H9 (cell line): ENCODE results near the gene PHACTR4. TPM values are rescaled to one million over a fixed set of nuclear protein-coding genes. Genes with fewer than 3 reads are reported as not detected.

Experiments used
- DNase-seq: peaks from one replicate; pipeline ENCODE4 v3.0.0-alpha.2; 2017
- H2AFZ ChIP-seq: one replicate; pipeline ENCODE4 v1.6.1; 2013; ENCODE audit warnings: mild to moderate bottlenecking, low read length, control low read depth, moderate library complexity
- H2AK5ac ChIP-seq: 2 replicates; pipeline ENCODE4 v1.6.1; 2013; ENCODE audit warnings: low read length, control low read depth, mixed read lengths; ENCODE audit not compliant: insufficient read length
- H2BK120ac ChIP-seq: one replicate; pipeline ENCODE4 v1.6.1; 2013; ENCODE audit warnings: low read depth, mild to moderate bottlenecking, low read length, control low read depth, inconsistent platforms; ENCODE audit not compliant: poor library complexity, severe bottlenecking
- H2BK12ac ChIP-seq: 2 replicates; pipeline ENCODE4 v1.6.1; 2013; ENCODE audit warnings: low read length, control low read depth, mixed read lengths, low read depth; ENCODE audit not compliant: insufficient read length
- H2BK15ac ChIP-seq: 2 replicates; pipeline ENCODE4 v1.6.1; 2013; ENCODE audit warnings: low read depth, low read length, control low read depth
- H2BK20ac ChIP-seq: one replicate; pipeline ENCODE4 v1.6.1; 2013; ENCODE audit warnings: low read depth, mild to moderate bottlenecking, low read length, control low read depth, inconsistent platforms; ENCODE audit not compliant: poor library complexity, severe bottlenecking
- H2BK5ac ChIP-seq: 2 replicates; pipeline ENCODE4 v1.6.1; 2013; ENCODE audit warnings: low read length, control low read depth, mixed read lengths; ENCODE audit not compliant: insufficient read length
- H3K14ac ChIP-seq: 2 replicates; pipeline ENCODE4 v1.6.1; 2013; ENCODE audit warnings: low read length, control low read depth; ENCODE audit not compliant: insufficient read depth
- H3K18ac ChIP-seq: 2 replicates; pipeline ENCODE4 v1.6.1; 2013; ENCODE audit warnings: low read depth, mild to moderate bottlenecking, mixed read lengths, low read length, control low read depth; ENCODE audit not compliant: insufficient read length
- H3K23ac ChIP-seq: 2 replicates; pipeline ENCODE4 v1.6.1; 2013; ENCODE audit warnings: low read length, control low read depth, mixed read lengths, low read depth; ENCODE audit not compliant: insufficient read length
- H3K23me2 ChIP-seq: 2 replicates; pipeline ENCODE4 v1.6.1; 2013; ENCODE audit warnings: low read depth, mild to moderate bottlenecking, mixed read lengths, low read length, control low read depth; ENCODE audit not compliant: insufficient read length, poor library complexity, severe bottlenecking
- H3K27ac ChIP-seq: 2 replicates; pipeline ENCODE4 v1.5.1; 2013; ENCODE audit warnings: low read length, control low read depth, mixed read lengths, low read depth; ENCODE audit not compliant: insufficient read length
- H3K27me3 ChIP-seq: 2 replicates; pipeline ENCODE4 v1.6.1; 2013; ENCODE audit warnings: low read length, control low read depth, inconsistent platforms; ENCODE audit not compliant: insufficient read depth
- H3K4ac ChIP-seq: 2 replicates; pipeline ENCODE4 v1.6.1; 2013; ENCODE audit warnings: low read depth, mild to moderate bottlenecking, control low read depth, inconsistent platforms, low read length, moderate library complexity
- H3K4me1 ChIP-seq: 2 replicates; pipeline ENCODE4 v1.6.1; 2013; ENCODE audit warnings: low read length, control low read depth, inconsistent platforms; ENCODE audit not compliant: insufficient read depth
- H3K4me2 ChIP-seq: 2 replicates; pipeline ENCODE4 v1.6.1; 2013; ENCODE audit warnings: low read length, control low read depth, mixed read lengths; ENCODE audit not compliant: insufficient read length, insufficient read depth
- H3K56ac ChIP-seq: 2 replicates; pipeline ENCODE4 v1.6.1; 2013; ENCODE audit warnings: low read depth, mild to moderate bottlenecking, mixed read lengths, low read length, control low read depth; ENCODE audit not compliant: insufficient read length
- H3K79me1 ChIP-seq: 2 replicates; pipeline ENCODE4 v1.6.1; 2013; ENCODE audit warnings: low read depth, mild to moderate bottlenecking, moderate library complexity, low read length, control low read depth, inconsistent platforms; ENCODE audit not compliant: insufficient read depth, poor library complexity, severe bottlenecking
- H3K79me2 ChIP-seq: 2 replicates; pipeline ENCODE4 v1.6.1; 2013; ENCODE audit warnings: low read length, control low read depth, inconsistent platforms; ENCODE audit not compliant: insufficient read depth
- H3K9ac ChIP-seq: 2 replicates; pipeline ENCODE4 v1.6.1; 2013; ENCODE audit warnings: low read length, control low read depth, mixed read lengths; ENCODE audit not compliant: insufficient read length; ENCODE audit errors: extremely low read depth
- H3K9me3 ChIP-seq: one replicate; pipeline ENCODE4 v1.6.1; 2013; ENCODE audit warnings: low read depth, low read length, inconsistent platforms; ENCODE audit not compliant: control insufficient read depth
- H3T11ph ChIP-seq: one replicate; pipeline ENCODE4 v1.6.1; 2013; ENCODE audit warnings: mild to moderate bottlenecking, low read length, control low read depth, inconsistent platforms
- H4K20me1 ChIP-seq: one replicate; pipeline ENCODE4 v1.6.1; 2013; ENCODE audit not compliant: control insufficient read depth, insufficient read length, insufficient read depth
- H4K5ac ChIP-seq: 2 replicates; pipeline ENCODE4 v1.6.1; 2013; ENCODE audit warnings: low read depth, mild to moderate bottlenecking, mixed read lengths, low read length, control low read depth; ENCODE audit not compliant: insufficient read length
- H4K8ac ChIP-seq: replicated peaks from 2 replicates; pipeline ENCODE4 v1.6.1; 2013; ENCODE audit warnings: low read length, control low read depth, mixed read lengths, low read depth; ENCODE audit not compliant: insufficient read length
- H4K91ac ChIP-seq: 2 replicates; pipeline ENCODE4 v1.6.1; 2013; ENCODE audit warnings: low read depth, mild to moderate bottlenecking, moderate library complexity, mixed read lengths, low read length, control low read depth; ENCODE audit not compliant: insufficient read length
- H3K27ac Mint-ChIP-seq, 3 experiments: 2 replicates in 2 of 3; 3 replicates in 1 of 3; pipeline ENCODE4 v1.8.0; 2020 to 2021; ENCODE audit warnings: mixed read lengths in 3 of 3, mild to moderate bottlenecking in 1 of 3, moderate library complexity in 1 of 3
- H3K27me3 Mint-ChIP-seq: 2 replicates; pipeline ENCODE4 v1.8.0; 2021; ENCODE audit warnings: low read depth, mild to moderate bottlenecking, moderate library complexity, mixed read lengths
- H3K36me3 Mint-ChIP-seq, 3 experiments: 2 replicates in 2 of 3; 3 replicates in 1 of 3; pipeline ENCODE4 v1.8.0; 2020 to 2021; ENCODE audit warnings: low read depth in 3 of 3, mixed read lengths in 3 of 3; ENCODE audit not compliant: insufficient read depth in 1 of 3
- H3K4me1 Mint-ChIP-seq, 2 experiments: 2 replicates each; pipeline ENCODE4 v1.8.0; 2020; ENCODE audit warnings: mixed read lengths in 2 of 2
- H3K4me3 Mint-ChIP-seq, 2 experiments: 2 replicates in 1 of 2; 3 replicates in 1 of 2; pipeline ENCODE4 v1.8.0; 2020 to 2021; ENCODE audit warnings: mild to moderate bottlenecking in 2 of 2, mixed read lengths in 2 of 2, moderate library complexity in 1 of 2
- H3K9me3 Mint-ChIP-seq, 2 experiments: 2 replicates in 1 of 2; 3 replicates in 1 of 2; pipeline ENCODE4 v1.8.0; 2020; ENCODE audit warnings: mild to moderate bottlenecking in 2 of 2, mixed read lengths in 2 of 2, moderate library complexity in 1 of 2
- WGBS: extraction: QIAGEN DNeasy Blood & Tissue Kit; methylation state at CpG from one replicate; pipeline ENCODE4 v1.1.7; 2013; ENCODE audit warnings: missing lambda C conversion rate, low lambda C conversion rate, mixed read lengths; ENCODE audit not compliant: insufficient read length; ENCODE audit errors: extremely low coverage; 5-methylcytosine and 5-hydroxymethylcytosine counted together
- total RNA-seq: library from RNA; stranded (reverse); gene quantifications from 2 replicates; pipeline ENCODE4 v1.2.1, GENCODE V29; 2021
- TF ChIP-seq, protein P1 (sequence below): fragments of 200-600 bp; sonication (generic); conservative IDR thresholded peaks from 3 replicates; pipeline ENCODE4 v1.8.0; 2021; ENCODE audit warnings: antibody characterized with exemption, mild to moderate bottlenecking

PHACTR4 gene
- total RNA-seq, 1 experiment from 2014 or later, result 54.0 TPM

GRCh38 chr1:28329395-28330153 is 40.0 kb upstream of the PHACTR4 start:
- peak overlapping the region; percentile 88 to 99 (median 99); a peak in 5 of 7 replicates for H3K27ac Mint-ChIP-seq
- no peak overlapping the region for H3T11ph ChIP-seq
- peak overlapping the region; percentile 84 for H3K9ac ChIP-seq
- TF ChIP-seq, protein P1, sequence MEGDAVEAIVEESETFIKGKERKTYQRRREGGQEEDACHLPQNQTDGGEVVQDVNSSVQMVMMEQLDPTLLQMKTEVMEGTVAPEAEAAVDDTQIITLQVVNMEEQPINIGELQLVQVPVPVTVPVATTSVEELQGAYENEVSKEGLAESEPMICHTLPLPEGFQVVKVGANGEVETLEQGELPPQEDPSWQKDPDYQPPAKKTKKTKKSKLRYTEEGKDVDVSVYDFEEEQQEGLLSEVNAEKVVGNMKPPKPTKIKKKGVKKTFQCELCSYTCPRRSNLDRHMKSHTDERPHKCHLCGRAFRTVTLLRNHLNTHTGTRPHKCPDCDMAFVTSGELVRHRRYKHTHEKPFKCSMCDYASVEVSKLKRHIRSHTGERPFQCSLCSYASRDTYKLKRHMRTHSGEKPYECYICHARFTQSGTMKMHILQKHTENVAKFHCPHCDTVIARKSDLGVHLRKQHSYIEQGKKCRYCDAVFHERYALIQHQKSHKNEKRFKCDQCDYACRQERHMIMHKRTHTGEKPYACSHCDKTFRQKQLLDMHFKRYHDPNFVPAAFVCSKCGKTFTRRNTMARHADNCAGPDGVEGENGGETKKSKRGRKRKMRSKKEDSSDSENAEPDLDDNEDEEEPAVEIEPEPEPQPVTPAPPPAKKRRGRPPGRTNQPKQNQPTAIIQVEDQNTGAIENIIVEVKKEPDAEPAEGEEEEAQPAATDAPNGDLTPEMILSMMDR, result no peak; the same call in 2 of the 3 replicates
- H3K4ac ChIP-seq, result no peak overlapping the region; the same call in 1 of the 2 replicates
- peaks cover 3% of the 10 kb centered on the region for H3K79me1 ChIP-seq
- H3K14ac ChIP-seq, result no peak overlapping the region
- H3K9me3 ChIP-seq, result no peaks in the 10 kb centered on the region
- H3K27ac ChIP-seq, result no peak overlapping the region
- H3K36me3 Mint-ChIP-seq, result peaks cover 3 to 30% (median 27%) of the 10 kb centered on the region in 3 experiments; a peak in 5 of 7 replicates
- no peak overlapping the region for H3K23ac ChIP-seq
- no peaks in the 10 kb centered on the region for H4K20me1 ChIP-seq
- no peak overlapping the region for H2BK20ac ChIP-seq
- H3K4me1 ChIP-seq, result no peaks in the 10 kb centered on the region; the same call in 1 of the 2 replicates
- H2BK12ac ChIP-seq, result no peak overlapping the region
- H3K18ac ChIP-seq, result no peak overlapping the region
- peak; percentile 53 for DNase-seq
- H3K23me2 ChIP-seq, result no peaks in the 10 kb centered on the region
- no peaks in the 10 kb centered on the region; a peak in 1 of 5 replicates for H3K9me3 Mint-ChIP-seq
- H3K4me3 Mint-ChIP-seq, result peak overlapping the region; percentile 89 to 92
- no peak overlapping the region for H2BK5ac ChIP-seq
- no peaks in the 10 kb centered on the region for H3K27me3 ChIP-seq
- no peaks in the 10 kb centered on the region for H3K27me3 Mint-ChIP-seq
- H4K91ac ChIP-seq, result no peak overlapping the region
- no peak overlapping the region for H2BK120ac ChIP-seq
- no peak overlapping the region for H2AK5ac ChIP-seq
- H2BK15ac ChIP-seq, result no peak overlapping the region
- no peak overlapping the region for H3K56ac ChIP-seq
- H3K79me2 ChIP-seq, result no peaks in the 10 kb centered on the region
- no peak overlapping the region for H2AFZ ChIP-seq
- H3K4me1 Mint-ChIP-seq, result peaks cover 4 to 6% of the 10 kb centered on the region in 2 experiments; a peak in 3 of 4 replicates
- no peak overlapping the region for H4K8ac ChIP-seq
- H3K4me2 ChIP-seq, result peak overlapping the region; percentile 92
- no peak overlapping the region for H4K5ac ChIP-seq
- WGBS, result no CpG with 5 or more reads among the region's 29 CpGs
